Measurements from ENCODE around the gene ISOC1.

Gene ISOC1

DNA sequence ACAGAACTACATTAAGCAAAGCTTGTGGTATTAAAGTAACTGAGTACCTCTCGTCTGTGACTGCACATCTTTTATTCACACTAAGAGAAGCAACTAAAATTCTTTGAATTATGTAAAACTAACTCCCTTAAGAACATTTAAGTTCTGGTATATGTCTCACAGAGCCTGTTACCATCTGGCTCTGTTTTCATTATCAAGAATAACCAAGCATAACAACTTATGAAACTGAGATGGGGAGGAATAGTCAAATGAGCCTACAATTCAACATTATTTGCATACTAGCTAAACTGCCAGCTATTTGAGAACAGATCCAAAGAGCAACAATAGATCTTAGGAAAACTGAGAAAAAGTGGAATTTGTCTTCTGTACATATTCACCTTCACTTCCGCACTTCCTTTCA, 25.3 kb upstream of the ISOC1 start:
- H3K36me3 ChIP-seq (ENCODE audit: control insufficient read depth in 1 of 2, insufficient read depth in 2 of 2, low read length in 2 of 2), result no peaks in the 10 kb centered on the region
- no peak overlapping the region for H3K4me3 ChIP-seq (ENCODE audit: low read depth in 1 of 2, low read length in 2 of 2)
- H3K27ac ChIP-seq (ENCODE audit: low read length), result no peak overlapping the region
- no peaks in the 10 kb centered on the region for H3K27me3 ChIP-seq (ENCODE audit: low read depth, low read length)
- H3K4me1 ChIP-seq (ENCODE audit: control insufficient read depth in 1 of 2, insufficient read depth in 2 of 2, low read length in 2 of 2), result no peaks in the 10 kb centered on the region
- no peaks in the 10 kb centered on the region for H3K9me3 ChIP-seq (ENCODE audit: control insufficient read depth in 1 of 2, low read length in 2 of 2)

DNA sequence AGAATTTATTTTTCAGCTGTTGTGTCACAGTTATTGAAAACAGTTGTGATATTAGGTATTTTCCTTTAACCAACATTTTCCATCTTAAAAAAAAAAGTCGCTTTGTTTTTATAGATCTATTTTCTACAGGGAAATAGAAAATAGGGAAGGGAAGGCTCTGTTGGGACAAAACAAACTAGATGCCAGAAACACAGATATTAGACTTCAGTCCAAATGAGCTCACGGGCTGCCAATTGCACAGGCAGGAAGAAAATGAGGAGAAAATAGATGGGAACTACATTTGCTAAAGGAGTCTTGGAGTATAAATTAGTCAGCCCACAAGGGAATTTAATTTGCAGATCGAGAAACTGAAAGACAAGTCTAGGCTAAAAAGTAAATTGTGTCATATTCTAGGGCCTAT, 21.4 kb upstream of the ISOC1 start:
- H3K36me3 ChIP-seq (ENCODE audit: control insufficient read depth in 1 of 2, insufficient read depth in 2 of 2, low read length in 2 of 2), result no peaks in the 10 kb centered on the region
- H3K27me3 ChIP-seq (ENCODE audit: low read depth, low read length), result no peaks in the 10 kb centered on the region
- H3K9me3 ChIP-seq (ENCODE audit: control insufficient read depth in 1 of 2, low read length in 2 of 2), result no peaks in the 10 kb centered on the region
- H3K4me1 ChIP-seq (ENCODE audit: control insufficient read depth in 1 of 2, insufficient read depth in 2 of 2, low read length in 2 of 2), result no peaks in the 10 kb centered on the region
- no peak overlapping the region for H3K4me3 ChIP-seq (ENCODE audit: low read depth in 1 of 2, low read length in 2 of 2)
- no peak overlapping the region for H3K27ac ChIP-seq (ENCODE audit: low read length)

DNA sequence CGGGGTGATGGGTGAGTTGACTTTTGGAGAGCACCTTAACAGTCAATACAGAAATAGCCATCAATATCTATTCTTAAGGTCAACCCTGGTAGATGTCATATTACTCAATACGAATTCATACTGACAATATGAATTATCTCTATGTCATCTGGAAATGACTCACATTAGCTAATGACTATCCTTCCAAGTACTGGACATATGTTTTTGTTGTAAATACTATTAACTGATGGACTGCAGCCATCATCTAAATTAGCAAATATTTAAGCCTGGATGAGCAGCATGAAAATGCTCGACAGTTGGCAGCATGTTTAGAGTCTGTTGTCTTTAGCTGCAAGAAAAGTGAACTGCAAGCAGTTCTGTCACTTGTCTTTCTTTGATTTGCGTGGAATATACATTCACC, 19.6 kb upstream of the ISOC1 start:
- no peaks in the 10 kb centered on the region for H3K27me3 ChIP-seq (ENCODE audit: low read depth, low read length)
- H3K36me3 ChIP-seq (ENCODE audit: control insufficient read depth in 1 of 2, insufficient read depth in 2 of 2, low read length in 2 of 2), result no peaks in the 10 kb centered on the region
- H3K4me3 ChIP-seq (ENCODE audit: low read depth in 1 of 2, low read length in 2 of 2), result no peak overlapping the region
- no peaks in the 10 kb centered on the region for H3K4me1 ChIP-seq (ENCODE audit: control insufficient read depth in 1 of 2, insufficient read depth in 2 of 2, low read length in 2 of 2)
- H3K27ac ChIP-seq (ENCODE audit: low read length), result no peak overlapping the region
- no peaks in the 10 kb centered on the region for H3K9me3 ChIP-seq (ENCODE audit: control insufficient read depth in 1 of 2, low read length in 2 of 2)

DNA sequence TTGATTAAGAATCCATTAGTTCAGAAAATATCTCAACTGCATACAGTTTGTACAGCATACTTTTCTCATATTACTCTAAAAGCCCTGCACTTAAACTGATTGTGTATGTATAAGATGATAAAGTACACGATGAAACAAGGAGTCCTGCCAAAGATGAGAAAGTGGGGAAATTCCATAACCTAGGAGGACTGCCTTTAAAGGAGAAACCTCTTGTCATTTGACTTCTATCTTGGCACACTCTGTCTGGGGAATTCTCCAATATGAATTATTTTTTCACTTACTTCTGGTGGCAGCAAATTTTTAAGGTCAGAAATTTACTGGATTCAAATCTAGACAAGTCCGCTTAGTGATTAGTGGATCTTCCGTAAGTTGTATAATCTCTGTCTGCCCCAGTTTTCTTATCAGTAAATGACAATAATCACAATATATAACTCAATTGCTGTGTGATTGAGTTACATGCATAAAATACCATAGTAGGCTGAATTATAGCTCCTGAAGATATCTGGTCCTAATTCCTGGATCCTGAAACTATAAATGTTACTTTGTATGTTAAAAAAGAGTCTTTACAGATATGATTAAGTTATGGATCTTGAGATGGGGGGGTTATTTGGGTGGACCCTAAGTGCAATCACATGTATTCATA, 17.0 kb upstream of the ISOC1 start:
- Histone ChIP-seq H3K36me3 (ENCODE audit: control insufficient read depth in 1 of 2, insufficient read depth in 2 of 2, low read length in 2 of 2) (no peaks in the 10 kb centered on the region), H3K27me3 (ENCODE audit: low read depth, low read length) (no peaks in the 10 kb centered on the region), H3K4me1 (ENCODE audit: control insufficient read depth in 1 of 2, insufficient read depth in 2 of 2, low read length in 2 of 2) (no peaks in the 10 kb centered on the region), H3K27ac (ENCODE audit: low read length) (no peak overlapping the region), H3K4me3 (ENCODE audit: low read depth in 1 of 2, low read length in 2 of 2) (no peak overlapping the region), H3K9me3 (ENCODE audit: control insufficient read depth in 1 of 2, low read length in 2 of 2) (no peaks in the 10 kb centered on the region)

- Histone ChIP-seq H3K9me3 (ENCODE audit: control insufficient read depth in 1 of 2, low read length in 2 of 2) (no peaks in the 10 kb centered on the region), H3K4me3 (ENCODE audit: low read depth in 1 of 2, low read length in 2 of 2) (no peak overlapping the region), H3K27ac (ENCODE audit: low read length) (no peak overlapping the region), H3K36me3 (ENCODE audit: control insufficient read depth in 1 of 2, insufficient read depth in 2 of 2, low read length in 2 of 2) (no peaks in the 10 kb centered on the region), H3K4me1 (ENCODE audit: control insufficient read depth in 1 of 2, insufficient read depth in 2 of 2, low read length in 2 of 2) (no peaks in the 10 kb centered on the region), H3K27me3 (ENCODE audit: low read depth, low read length) (no peaks in the 10 kb centered on the region)
These were observed 16.3 kb upstream of the ISOC1 start for GRCh38 chr5:129078247-129078646.

DNA sequence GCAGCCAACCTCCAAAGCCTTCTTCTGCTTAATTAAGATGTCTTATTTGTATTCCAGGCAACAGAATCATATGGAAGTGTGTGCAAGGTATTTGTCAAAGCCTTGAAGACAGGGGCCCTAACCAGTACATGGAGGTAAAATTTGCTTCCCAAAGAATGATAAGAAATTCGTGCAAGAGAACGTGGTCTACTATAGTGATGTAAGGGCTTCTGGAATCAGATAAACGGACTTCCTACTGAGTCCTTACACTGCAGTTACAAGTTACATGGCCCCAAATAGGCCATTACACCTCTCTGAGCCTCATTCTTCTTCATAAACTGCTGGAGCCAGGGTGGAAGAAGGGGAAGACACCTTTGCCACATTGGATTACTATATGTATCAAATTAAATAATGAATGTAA, 15.9 kb upstream of the ISOC1 start:
- no peaks in the 10 kb centered on the region for H3K9me3 ChIP-seq (ENCODE audit: control insufficient read depth in 1 of 2, low read length in 2 of 2)
- no peak overlapping the region for H3K4me3 ChIP-seq (ENCODE audit: low read depth in 1 of 2, low read length in 2 of 2)
- no peaks in the 10 kb centered on the region for H3K4me1 ChIP-seq (ENCODE audit: control insufficient read depth in 1 of 2, insufficient read depth in 2 of 2, low read length in 2 of 2)
- no peak overlapping the region for H3K27ac ChIP-seq (ENCODE audit: low read length)
- H3K27me3 ChIP-seq (ENCODE audit: low read depth, low read length), result no peaks in the 10 kb centered on the region
- no peaks in the 10 kb centered on the region for H3K36me3 ChIP-seq (ENCODE audit: control insufficient read depth in 1 of 2, insufficient read depth in 2 of 2, low read length in 2 of 2)

GRCh38 chr5:129079496-129079895, 15.1 kb upstream of the ISOC1 start:
- no peaks in the 10 kb centered on the region for H3K9me3 ChIP-seq (ENCODE audit: control insufficient read depth in 1 of 2, low read length in 2 of 2)
- H3K27me3 ChIP-seq (ENCODE audit: low read depth, low read length), result no peaks in the 10 kb centered on the region
- no peaks in the 10 kb centered on the region for H3K36me3 ChIP-seq (ENCODE audit: control insufficient read depth in 1 of 2, insufficient read depth in 2 of 2, low read length in 2 of 2)
- no peak overlapping the region for H3K4me3 ChIP-seq (ENCODE audit: low read depth in 1 of 2, low read length in 2 of 2)
- H3K4me1 ChIP-seq (ENCODE audit: control insufficient read depth in 1 of 2, insufficient read depth in 2 of 2, low read length in 2 of 2), result no peaks in the 10 kb centered on the region
- H3K27ac ChIP-seq (ENCODE audit: low read length), result no peak overlapping the region

GRCh38 chr5:129080766-129081165, 13.8 kb upstream of the ISOC1 start:
- Histone ChIP-seq H3K27ac (ENCODE audit: low read length) (no peak overlapping the region), H3K36me3 (ENCODE audit: control insufficient read depth in 1 of 2, insufficient read depth in 2 of 2, low read length in 2 of 2) (no peaks in the 10 kb centered on the region), H3K27me3 (ENCODE audit: low read depth, low read length) (no peaks in the 10 kb centered on the region), H3K4me1 (ENCODE audit: control insufficient read depth in 1 of 2, insufficient read depth in 2 of 2, low read length in 2 of 2) (no peaks in the 10 kb centered on the region), H3K9me3 (ENCODE audit: control insufficient read depth in 1 of 2, low read length in 2 of 2) (no peaks in the 10 kb centered on the region), H3K4me3 (ENCODE audit: low read depth in 1 of 2, low read length in 2 of 2) (no peak overlapping the region)

DNA sequence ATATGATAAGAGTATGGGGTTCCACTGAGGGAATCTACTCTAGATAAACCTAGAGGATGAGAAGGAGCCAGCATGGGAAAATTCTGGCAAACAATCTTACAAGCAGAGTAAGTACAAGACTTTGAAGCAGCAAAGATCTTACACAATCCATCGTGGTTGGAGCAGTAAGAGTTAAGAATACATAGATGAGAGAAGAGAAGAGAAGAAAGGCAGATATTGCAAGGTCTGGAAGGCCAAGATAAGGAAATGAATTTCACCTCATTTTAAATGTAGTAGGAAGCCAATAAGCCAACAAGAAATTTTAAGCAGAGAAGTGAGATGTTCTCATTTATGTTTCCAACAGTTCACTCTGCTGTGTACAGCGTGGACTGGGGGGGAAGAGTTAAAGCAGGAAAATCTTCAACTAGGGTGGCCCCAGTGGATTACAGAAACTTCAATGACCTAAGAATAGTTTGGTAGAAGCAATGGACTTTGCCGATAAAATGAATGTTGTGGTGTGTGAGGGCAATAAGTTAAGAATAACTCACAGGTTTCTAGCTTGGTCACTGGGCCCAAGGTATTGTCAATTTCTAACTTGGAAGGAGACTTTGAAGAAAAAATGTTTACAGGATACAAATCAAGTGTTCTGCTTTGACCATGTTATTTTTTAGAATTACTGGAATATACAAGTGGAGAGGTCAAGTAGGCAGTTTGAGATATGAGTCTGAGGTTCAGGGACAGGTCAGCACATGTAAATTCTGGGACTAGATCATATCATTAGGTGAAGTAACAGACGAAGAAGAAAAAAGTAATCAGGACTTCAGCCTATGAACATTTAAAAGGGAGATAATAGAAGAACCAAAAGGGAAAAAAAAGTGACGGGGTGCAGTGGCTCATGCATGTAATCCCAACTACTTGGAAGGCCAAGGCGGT, 12.1 kb upstream of the ISOC1 start:
- Histone ChIP-seq H3K9me3 (ENCODE audit: control insufficient read depth in 1 of 2, low read length in 2 of 2) (no peaks in the 10 kb centered on the region), H3K27ac (ENCODE audit: low read length) (no peak overlapping the region), H3K27me3 (ENCODE audit: low read depth, low read length) (no peaks in the 10 kb centered on the region), H3K4me1 (ENCODE audit: control insufficient read depth in 1 of 2, insufficient read depth in 2 of 2, low read length in 2 of 2) (no peaks in the 10 kb centered on the region), H3K36me3 (ENCODE audit: control insufficient read depth in 1 of 2, insufficient read depth in 2 of 2, low read length in 2 of 2) (no peaks in the 10 kb centered on the region), H3K4me3 (ENCODE audit: low read depth in 1 of 2, low read length in 2 of 2) (no peak overlapping the region)

DNA sequence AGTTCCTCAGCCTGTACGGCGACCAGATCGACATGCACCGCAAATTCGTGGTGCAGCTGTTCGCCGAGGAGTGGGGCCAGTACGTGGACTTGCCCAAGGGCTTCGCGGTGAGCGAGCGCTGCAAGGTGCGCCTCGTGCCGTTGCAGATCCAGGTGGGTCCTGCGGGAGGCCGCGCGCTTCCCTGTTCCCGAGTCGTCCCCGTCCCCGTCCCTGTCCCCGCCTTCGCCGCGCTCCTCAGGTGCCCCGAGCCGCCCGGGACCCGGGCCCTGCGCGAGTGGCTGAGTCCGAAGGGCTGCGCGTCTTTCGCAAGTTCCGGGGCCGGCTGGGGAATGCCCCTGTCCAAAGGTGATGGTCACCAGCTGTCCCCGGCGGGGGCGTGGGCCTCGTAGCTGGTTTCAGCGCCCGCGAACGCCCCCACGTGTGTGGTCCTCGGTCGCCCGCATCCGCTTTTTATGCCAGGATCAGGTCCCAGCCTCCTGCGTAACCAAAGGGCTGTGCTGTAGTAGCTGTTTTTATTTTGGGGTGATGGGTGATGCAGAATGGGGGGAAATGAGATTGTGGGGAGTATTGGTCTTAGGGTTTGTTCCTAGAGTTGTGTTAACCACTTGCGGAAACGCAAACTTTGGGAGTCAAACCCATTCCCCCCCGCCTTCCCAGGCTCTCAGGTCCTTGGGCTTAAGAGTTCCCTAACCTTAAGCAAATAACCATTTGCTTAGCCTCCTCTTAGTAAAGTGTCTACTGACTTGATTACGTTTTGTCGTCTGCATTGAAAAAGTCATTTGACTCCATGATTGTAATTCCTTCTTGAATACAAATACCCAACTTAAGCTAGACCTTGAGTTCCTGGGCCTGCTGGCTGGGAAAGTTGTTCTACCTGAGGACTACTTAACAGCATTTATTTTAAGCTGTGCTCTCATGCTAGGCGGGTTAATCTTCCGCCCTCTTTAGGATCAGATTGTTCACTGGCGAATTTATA, 663 bp downstream of the ISOC1 start:
- Histone ChIP-seq H3K4me3 (ENCODE audit: low read depth in 1 of 2, low read length in 2 of 2) (peak overlapping the region; percentile 87 to 90), H3K4me1 (ENCODE audit: control insufficient read depth in 1 of 2, insufficient read depth in 2 of 2, low read length in 2 of 2) (peaks cover 0 to 6% of the 10 kb centered on the region in 2 donors)

More for the DNA sequence above, 663 bp downstream of the ISOC1 start:
- Histone ChIP-seq H3K27me3 (ENCODE audit: low read depth, low read length) (no peaks in the 10 kb centered on the region), H3K36me3 (ENCODE audit: control insufficient read depth in 1 of 2, insufficient read depth in 2 of 2, low read length in 2 of 2) (no peaks in the 10 kb centered on the region), H3K27ac (ENCODE audit: low read length) (peak overlapping the region; percentile 2), H3K9me3 (ENCODE audit: control insufficient read depth in 1 of 2, low read length in 2 of 2) (no peaks in the 10 kb centered on the region)

All from muscle layer of duodenum (tissue), 2 donors.